Neural progenitor cell (in vitro differentiated cells): ENCODE results near the gene ARHGAP33. TPM values are rescaled to one million over a fixed set of nuclear protein-coding genes. Genes with fewer than 3 reads are reported as not detected.

Experiments
- DNase-seq: peaks from one replicate; pipeline ENCODE4 v3.0.0-alpha.2; 2016; ENCODE audit warnings: low spot score
- H2AFZ ChIP-seq: fragments of 200-600 bp; sonication (generic); replicated peaks from 2 replicates; pipeline ENCODE4 v1.6.1; 2016; ENCODE audit warnings: antibody characterized with exemption
- H3F3A ChIP-seq: fragments of 200-600 bp; sonication (generic); 2 replicates; pipeline ENCODE4 v1.6.1; 2016; ENCODE audit warnings: antibody characterized with exemption, low read depth
- H3K27ac ChIP-seq: fragments of 200-600 bp; sonication (generic); 2 replicates; pipeline ENCODE4 v1.5.1; 2016; ENCODE audit warnings: mild to moderate bottlenecking
- H3K27me3 ChIP-seq: fragments of 200-600 bp; sonication (generic); 2 replicates; pipeline ENCODE4 v1.6.1; 2016; ENCODE audit warnings: mild to moderate bottlenecking, moderate library complexity
- H3K36me3 ChIP-seq: fragments of 200-600 bp; sonication (generic); 2 replicates; pipeline ENCODE4 v1.5.1; 2016
- H3K4me1 ChIP-seq: fragments of 200-600 bp; sonication (generic); 2 replicates; pipeline ENCODE4 v1.6.1; 2016; ENCODE audit warnings: mixed run types
- H3K4me2 ChIP-seq: fragments of 200-600 bp; sonication (generic); 2 replicates; pipeline ENCODE4 v1.6.1; 2016
- H3K4me3 ChIP-seq: fragments of 200-600 bp; sonication (generic); 2 replicates; pipeline ENCODE4 v1.5.1; 2016
- H3K79me2 ChIP-seq: fragments of 200-600 bp; sonication (generic); 2 replicates; pipeline ENCODE4 v1.6.1; 2016; ENCODE audit warnings: low read depth
- H3K9ac ChIP-seq: fragments of 200-600 bp; sonication (generic); 2 replicates; pipeline ENCODE4 v1.6.1; 2016
- H3K9me3 ChIP-seq: fragments of 200-600 bp; sonication (generic); 2 replicates; pipeline ENCODE4 v1.5.1; 2016; ENCODE audit warnings: low read depth
- H4K20me1 ChIP-seq: fragments of 200-600 bp; sonication (generic); 2 replicates; pipeline ENCODE4 v1.6.1; 2016; ENCODE audit warnings: low read depth
- H3K27ac Mint-ChIP-seq: 3 replicates; pipeline ENCODE4 v1.8.0; 2021; ENCODE audit warnings: mixed read lengths
- H3K27me3 Mint-ChIP-seq: 2 replicates; pipeline ENCODE4 v1.8.0; 2022; ENCODE audit warnings: low read depth, mild to moderate bottlenecking, inconsistent platforms, moderate library complexity, mixed read lengths; ENCODE audit not compliant: insufficient read depth
- H3K36me3 Mint-ChIP-seq: 3 replicates; pipeline ENCODE4 v1.8.0; 2021; ENCODE audit warnings: mixed read lengths
- H3K4me1 Mint-ChIP-seq: 3 replicates; pipeline ENCODE4 v1.8.0; 2021; ENCODE audit warnings: mixed read lengths
- H3K4me3 Mint-ChIP-seq: 3 replicates; pipeline ENCODE4 v1.8.0; 2021; ENCODE audit warnings: mild to moderate bottlenecking, moderate library complexity, mixed read lengths
- H3K9me3 Mint-ChIP-seq: 3 replicates; pipeline ENCODE4 v1.8.0; 2020; ENCODE audit warnings: mixed read lengths
- EZH2 ChIP-seq: fragments of 200-600 bp; sonication (generic); IDR thresholded peaks from 2 replicates; pipeline ENCODE4 v1.6.1; 2017; ENCODE audit warnings: antibody characterized with exemption, mild to moderate bottlenecking, moderate library complexity
- EZH2phosphoT487 ChIP-seq: fragments of 200-600 bp; sonication (generic); IDR thresholded peaks from 2 replicates; pipeline ENCODE4 v1.6.1; 2017; ENCODE audit warnings: antibody characterized with exemption
- total RNA-seq: library from RNA; depleted of rRNA; stranded (reverse); fragments of >200 nt; gene quantifications from 2 replicates; pipeline ENCODE4 v1.2.3, GENCODE V29; 2015; ENCODE audit warnings: low replicate concordance
- TF ChIP-seq, protein P1 (sequence below): fragments of 200-600 bp; sonication (generic); IDR thresholded peaks from 2 replicates; pipeline ENCODE4 v1.5.1; 2017; ENCODE audit warnings: antibody characterized with exemption, mild to moderate bottlenecking

The ARHGAP33 gene
- total RNA-seq, 1 donor from 2014 or later = 6.5 TPM

DNA sequence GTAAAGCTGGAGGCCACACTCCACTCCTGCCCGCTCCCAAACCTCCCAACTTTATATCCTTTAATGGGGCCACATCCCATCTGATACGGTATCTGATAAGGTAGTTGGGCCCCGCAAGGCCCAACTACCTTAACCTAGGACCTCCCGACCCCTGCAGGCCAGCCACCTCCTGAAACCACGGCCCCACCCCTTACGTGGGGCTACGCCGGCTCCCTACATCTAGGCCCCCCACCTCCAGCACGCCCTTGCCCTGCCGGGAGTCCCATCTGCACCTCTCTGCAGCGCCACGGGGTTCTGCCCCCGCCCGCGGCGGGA lies 35.3 kb upstream of the ARHGAP33 start:
- Mint-ChIP-seq H3K4me1 (peaks cover 22% of the 10 kb centered on the region), H3K27me3 (peaks cover 13% of the 10 kb centered on the region), H3K9me3 (no peaks in the 10 kb centered on the region), H3K4me3 (peak overlapping the region; percentile 89), H3K27ac (no peak overlapping the region), H3K36me3 (peaks cover 9% of the 10 kb centered on the region)
- Histone ChIP-seq H3K36me3 (no peaks in the 10 kb centered on the region), H3F3A (peaks cover 45% of the 10 kb centered on the region), H2AFZ (peak overlapping the region; percentile 73), H3K4me3 (peak overlapping the region; percentile 79), H3K4me2 (peak overlapping the region; percentile 92), H3K27ac (no peak overlapping the region), H3K4me1 (peaks cover 9% of the 10 kb centered on the region), H3K9me3 (no peaks in the 10 kb centered on the region), H3K79me2 (no peaks in the 10 kb centered on the region), H3K27me3 (no peaks in the 10 kb centered on the region), H4K20me1 (peaks cover 17% of the 10 kb centered on the region), H3K9ac (no peak overlapping the region)
- no peak for TF ChIP-seq EZH2
- no peak for TF ChIP-seq EZH2phosphoT487
- TF ChIP-seq, protein P1, sequence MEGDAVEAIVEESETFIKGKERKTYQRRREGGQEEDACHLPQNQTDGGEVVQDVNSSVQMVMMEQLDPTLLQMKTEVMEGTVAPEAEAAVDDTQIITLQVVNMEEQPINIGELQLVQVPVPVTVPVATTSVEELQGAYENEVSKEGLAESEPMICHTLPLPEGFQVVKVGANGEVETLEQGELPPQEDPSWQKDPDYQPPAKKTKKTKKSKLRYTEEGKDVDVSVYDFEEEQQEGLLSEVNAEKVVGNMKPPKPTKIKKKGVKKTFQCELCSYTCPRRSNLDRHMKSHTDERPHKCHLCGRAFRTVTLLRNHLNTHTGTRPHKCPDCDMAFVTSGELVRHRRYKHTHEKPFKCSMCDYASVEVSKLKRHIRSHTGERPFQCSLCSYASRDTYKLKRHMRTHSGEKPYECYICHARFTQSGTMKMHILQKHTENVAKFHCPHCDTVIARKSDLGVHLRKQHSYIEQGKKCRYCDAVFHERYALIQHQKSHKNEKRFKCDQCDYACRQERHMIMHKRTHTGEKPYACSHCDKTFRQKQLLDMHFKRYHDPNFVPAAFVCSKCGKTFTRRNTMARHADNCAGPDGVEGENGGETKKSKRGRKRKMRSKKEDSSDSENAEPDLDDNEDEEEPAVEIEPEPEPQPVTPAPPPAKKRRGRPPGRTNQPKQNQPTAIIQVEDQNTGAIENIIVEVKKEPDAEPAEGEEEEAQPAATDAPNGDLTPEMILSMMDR = no peak
- DNase-seq = peak; percentile 25

- Mint-ChIP-seq H3K4me3 (peak overlapping the region; percentile 89), H3K4me1 (peaks cover 26% of the 10 kb centered on the region), H3K27ac (peak overlapping the region; percentile 87), H3K27me3 (peaks cover 13% of the 10 kb centered on the region), H3K36me3 (peaks cover 9% of the 10 kb centered on the region), H3K9me3 (no peaks in the 10 kb centered on the region)
- Histone ChIP-seq H3F3A (peaks cover 46% of the 10 kb centered on the region), H3K27ac (peak overlapping the region; percentile 81), H3K27me3 (no peaks in the 10 kb centered on the region), H3K4me2 (peak overlapping the region; percentile 92), H3K9ac (no peak overlapping the region), H3K9me3 (no peaks in the 10 kb centered on the region), H2AFZ (peak overlapping the region; percentile 73), H3K4me3 (peak overlapping the region; percentile 79), H4K20me1 (peaks cover 17% of the 10 kb centered on the region), H3K36me3 (no peaks in the 10 kb centered on the region), H3K79me2 (peaks cover under 1% of the 10 kb centered on the region), H3K4me1 (peaks cover 9% of the 10 kb centered on the region)
- TF ChIP-seq EZH2 (no peak), EZH2phosphoT487 (no peak)
- TF ChIP-seq, protein P1 = peak; percentile 56
- DNase-seq = peak; percentile 99
Observed at GRCh38 chr19:35740423-35741202, 34.8 kb upstream of the ARHGAP33 start.

DNA sequence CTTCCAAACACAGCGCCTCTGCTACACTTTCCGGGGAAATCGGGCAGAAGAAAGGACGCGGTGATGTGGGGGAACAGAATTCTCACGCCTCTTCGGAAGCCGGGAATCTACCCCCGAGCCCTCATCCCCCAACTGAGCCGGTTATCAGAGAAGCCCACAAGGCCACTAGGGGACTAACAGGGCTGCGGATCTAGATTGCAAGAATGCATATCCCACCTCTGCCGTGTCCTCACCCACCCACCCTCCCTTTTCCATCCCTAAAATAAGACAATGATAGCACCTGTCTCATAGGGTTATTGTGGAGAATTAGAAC lies 34.2 kb upstream of the ARHGAP33 start:
- H4K20me1 ChIP-seq = peaks cover 17% of the 10 kb centered on the region
- Mint-ChIP-seq H3K36me3 (peaks cover 10% of the 10 kb centered on the region), H3K27ac (peak overlapping the region; percentile 87), H3K27me3 (peaks cover 13% of the 10 kb centered on the region), H3K4me3 (peak overlapping the region; percentile 89), H3K4me1 (peaks cover 32% of the 10 kb centered on the region), H3K9me3 (no peaks in the 10 kb centered on the region)
- H3K4me1 ChIP-seq = peaks cover 9% of the 10 kb centered on the region
- no peaks in the 10 kb centered on the region for H3K27me3 ChIP-seq
- peak overlapping the region; percentile 58 for H2AFZ ChIP-seq
- H3K9ac ChIP-seq = no peak overlapping the region
- H3F3A ChIP-seq = peaks cover 46% of the 10 kb centered on the region
- no peak for DNase-seq
- no peaks in the 10 kb centered on the region for H3K9me3 ChIP-seq
- no peaks in the 10 kb centered on the region for H3K36me3 ChIP-seq
- no peak for TF ChIP-seq EZH2phosphoT487
- no peak for TF ChIP-seq EZH2
- TF ChIP-seq, protein P1 = peak; percentile 43
- H3K27ac ChIP-seq = peak overlapping the region; percentile 81
- peaks cover 5% of the 10 kb centered on the region for H3K79me2 ChIP-seq
- H3K4me3 ChIP-seq = peak overlapping the region; percentile 79
- H3K4me2 ChIP-seq = peak overlapping the region; percentile 86
